Hepatocyte (in vitro differentiated cells): ENCODE data around the gene AOX1. TPM values are rescaled to one million over a fixed set of nuclear protein-coding genes. Genes with fewer than 3 reads are reported as not detected.

ENCODE experiments used
- DNase-seq: peaks from one replicate; pipeline ENCODE4 v3.0.0-alpha.2; 2016; ENCODE audit warnings: low spot score
- H2AFZ ChIP-seq: fragments of 200-600 bp; sonication (generic); 2 replicates; pipeline ENCODE4 v1.6.0; 2016; ENCODE audit warnings: antibody characterized with exemption, mild to moderate bottlenecking
- H3K27ac ChIP-seq: fragments of 200-600 bp; sonication (generic); 2 replicates; pipeline ENCODE4 v1.5.1; 2016; ENCODE audit warnings: mild to moderate bottlenecking
- H3K27me3 ChIP-seq: fragments of 200-600 bp; sonication (generic); 2 replicates; pipeline ENCODE4 v1.6.1; 2016
- H3K36me3 ChIP-seq: fragments of 200-600 bp; sonication (generic); replicated peaks from 2 replicates; pipeline ENCODE4 v1.5.1; 2016; ENCODE audit warnings: low read depth; ENCODE audit not compliant: insufficient read depth
- H3K4me1 ChIP-seq: fragments of 200-600 bp; sonication (generic); 2 replicates; pipeline ENCODE4 v1.5.1; 2016; ENCODE audit warnings: mild to moderate bottlenecking, moderate library complexity; ENCODE audit not compliant: insufficient read depth
- H3K4me2 ChIP-seq: fragments of 200-600 bp; sonication (generic); 2 replicates; pipeline ENCODE4 v1.6.0; 2016
- H3K4me3 ChIP-seq: fragments of 200-600 bp; sonication (generic); 2 replicates; pipeline ENCODE4 v1.5.1; 2016; ENCODE audit warnings: mild to moderate bottlenecking
- H3K79me2 ChIP-seq: fragments of 200-600 bp; sonication (generic); 2 replicates; pipeline ENCODE4 v1.6.0; 2017; ENCODE audit warnings: mild to moderate bottlenecking
- H3K9me2 ChIP-seq: fragments of 200-600 bp; sonication (generic); replicated peaks from 2 replicates; pipeline ENCODE4 v1.6.0; 2017; ENCODE audit warnings: mild to moderate bottlenecking; ENCODE audit not compliant: insufficient read depth
- H3K9me3 ChIP-seq: fragments of 200-600 bp; sonication (generic); 2 replicates; pipeline ENCODE4 v1.5.1; 2016; ENCODE audit warnings: low read depth, mild to moderate bottlenecking
- H4K20me1 ChIP-seq: fragments of 200-600 bp; sonication (generic); 2 replicates; pipeline ENCODE4 v1.6.0; 2016; ENCODE audit warnings: mild to moderate bottlenecking; ENCODE audit not compliant: insufficient read depth, poor library complexity, severe bottlenecking
- CTCF ChIP-seq: fragments of 200-600 bp; sonication (generic); IDR thresholded peaks from 2 replicates; pipeline ENCODE4 v1.5.1; 2016; ENCODE audit warnings: antibody characterized with exemption, mild to moderate bottlenecking; ENCODE audit not compliant: poor library complexity
- EZH2 ChIP-seq: fragments of 200-600 bp; sonication (generic); IDR thresholded peaks from 2 replicates; pipeline ENCODE4 v1.6.1; 2016; ENCODE audit warnings: antibody characterized with exemption, mild to moderate bottlenecking, borderline replicate concordance
- EZH2phosphoT487 ChIP-seq: fragments of 200-600 bp; sonication (generic); IDR thresholded peaks from one replicate; pipeline ENCODE4 v1.6.1; 2018; ENCODE audit warnings: antibody characterized with exemption, mild to moderate bottlenecking, low read depth, moderate library complexity; ENCODE audit not compliant: unreplicated experiment, severe bottlenecking
- WGBS: methylation state at CpG from one replicate; pipeline ENCODE4 v1.1.6; 2016; ENCODE audit warnings: low lambda C conversion rate; ENCODE audit errors: missing lambda C conversion rate; 5-methylcytosine and 5-hydroxymethylcytosine counted together
- polyA plus RNA-seq: library from polyadenylated mRNA; unstranded; fragments of >200 nt; fragmentation: Nextera tagmentation; extraction: Ambion mirVana; gene quantifications from 2 replicates; pipeline ENCODE4 v1.2.1, GENCODE V29; 2016
- total RNA-seq: library from RNA; depleted of rRNA; stranded (reverse); fragments of >200 nt; gene quantifications from 2 replicates; pipeline ENCODE4 v1.2.3, GENCODE V29; 2014

Gene AOX1
- total and polyA plus RNA-seq, 2 experiments from 2014 or later, result 4.7 to 7.4 TPM

- Histone ChIP-seq H3K9me3 (no peaks in the 10 kb centered on the region), H4K20me1 (no peaks in the 10 kb centered on the region), H3K27me3 (no peaks in the 10 kb centered on the region), H3K4me3 (no peak overlapping the region), H3K9me2 (no peaks in the 10 kb centered on the region), H3K36me3 (no peaks in the 10 kb centered on the region), H3K27ac (no peak overlapping the region), H3K79me2 (no peaks in the 10 kb centered on the region), H3K4me2 (no peak overlapping the region), H2AFZ (no peak overlapping the region), H3K4me1 (no peaks in the 10 kb centered on the region)
- no peak for TF ChIP-seq CTCF
- no peak for TF ChIP-seq EZH2phosphoT487
- no peak for TF ChIP-seq EZH2
- DNase-seq, result no peak
- 96% methylated on average over 3 of the region's 3 CpGs for WGBS
These were observed 17.9 kb upstream of the AOX1 start for GRCh38 chr2:200567932-200568331.

- TF ChIP-seq EZH2phosphoT487 (no peak), CTCF (peak; percentile 38)
- WGBS, result 89% methylated on average over 2 of the region's 2 CpGs
- H3K36me3 ChIP-seq, result no peaks in the 10 kb centered on the region
- H3K27ac ChIP-seq, result no peak overlapping the region
- H4K20me1 ChIP-seq, result no peaks in the 10 kb centered on the region
- H3K9me2 ChIP-seq, result no peaks in the 10 kb centered on the region
- H3K4me3 ChIP-seq, result no peak overlapping the region
- no peaks in the 10 kb centered on the region for H3K4me1 ChIP-seq
- no peak overlapping the region for H3K4me2 ChIP-seq
- no peak overlapping the region for H2AFZ ChIP-seq
- no peak for DNase-seq
- H3K79me2 ChIP-seq, result no peaks in the 10 kb centered on the region
- H3K9me3 ChIP-seq, result no peaks in the 10 kb centered on the region
- no peaks in the 10 kb centered on the region for H3K27me3 ChIP-seq
These were observed 9.9 kb upstream of the AOX1 start for GRCh38 chr2:200575957-200576356.

DNA sequence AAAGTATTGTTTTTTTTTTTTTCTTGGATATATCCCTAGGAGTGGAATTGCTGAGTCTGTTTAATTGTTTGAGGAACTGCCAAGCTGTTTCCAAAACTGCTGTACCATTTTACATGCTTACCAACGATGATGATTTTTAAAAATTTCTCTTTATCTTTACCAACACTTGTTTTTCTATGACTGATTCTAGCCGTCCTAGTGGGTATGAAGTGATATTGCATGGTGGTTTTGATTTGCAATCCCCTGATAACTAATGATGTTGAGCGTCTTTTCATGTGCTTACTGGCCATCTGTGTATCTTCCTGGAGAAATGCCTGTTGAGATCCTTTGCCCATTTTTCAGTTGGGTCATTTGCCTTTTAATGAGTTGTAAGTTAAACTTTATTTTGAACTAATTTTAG lies 8.8 kb upstream of the AOX1 start:
- Histone ChIP-seq H3K27me3 (no peaks in the 10 kb centered on the region), H3K27ac (no peak overlapping the region), H3K36me3 (no peaks in the 10 kb centered on the region), H3K4me1 (no peaks in the 10 kb centered on the region), H2AFZ (no peak overlapping the region), H3K4me2 (no peak overlapping the region), H3K9me3 (no peaks in the 10 kb centered on the region), H3K9me2 (no peaks in the 10 kb centered on the region), H3K4me3 (no peak overlapping the region), H4K20me1 (no peaks in the 10 kb centered on the region), H3K79me2 (no peaks in the 10 kb centered on the region)
- no peak for DNase-seq
- TF ChIP-seq EZH2, result no peak
- WGBS, result 92% methylated on average over 3 of the region's 3 CpGs

- TF ChIP-seq CTCF (peak; percentile 41), EZH2phosphoT487 (no peak), EZH2 (no peak)
- no peaks in the 10 kb centered on the region for H3K4me1 ChIP-seq
- H3K27me3 ChIP-seq, result no peaks in the 10 kb centered on the region
- no peak overlapping the region for H3K4me2 ChIP-seq
- H3K27ac ChIP-seq, result no peak overlapping the region
- H2AFZ ChIP-seq, result no peak overlapping the region
- peak; percentile 38 for DNase-seq
- H3K9me3 ChIP-seq, result no peaks in the 10 kb centered on the region
- H3K36me3 ChIP-seq, result no peaks in the 10 kb centered on the region
- no peaks in the 10 kb centered on the region for H3K79me2 ChIP-seq
- no peak overlapping the region for H3K4me3 ChIP-seq
- H4K20me1 ChIP-seq, result no peaks in the 10 kb centered on the region
- no peaks in the 10 kb centered on the region for H3K9me2 ChIP-seq
- 82% methylated on average over 1 of the region's 1 CpG for WGBS
These were observed 7.0 kb upstream of the AOX1 start for GRCh38 chr2:200578778-200579177.
